ENCODE data around the gene CTSA. TPM values are rescaled to one million over a fixed set of nuclear protein-coding genes. Genes with fewer than 3 reads are reported as not detected.
"Not testable (repeated sequence)": the region's sequence is repeated elsewhere in the genome, so short reads cannot be mapped to it uniquely, and the experiment has no call there.

Gene CTSA
- total and polyA plus RNA-seq, 2 experiments from 2014 or later, result 176 to 321 TPM

- no peak overlapping the region for H2AFZ ChIP-seq
- no peaks in the 10 kb centered on the region for H3K9me2 ChIP-seq (ENCODE audit: insufficient read depth)
- no peaks in the 10 kb centered on the region for H3K9me3 ChIP-seq (ENCODE audit: low read depth)
- H3K4me3 ChIP-seq, result peak overlapping the region; percentile 19; the same call in 1 of the 2 replicates
- 0 out of 2 replicates have a peak, but pooled peaks cover 3% of the 10 kb centered on the region for H3K79me2 ChIP-seq (ENCODE audit: insufficient read depth)
- in situ Hi-C loops (cut with MboI), result no loop called here
- H3K9ac ChIP-seq, result peak overlapping the region; percentile 49
- no peaks in the 10 kb centered on the region for H3K27me3 ChIP-seq (replicated peaks; ENCODE audit: insufficient read depth)
- TF ChIP-seq EZH2phosphoT487 (IDR thresholded peaks at IDR 0.05; ENCODE audit: insufficient read depth, low read depth), result no peak
- TF ChIP-seq EZH2 (IDR thresholded peaks at IDR 0.05; ENCODE audit: insufficient read depth, poor library complexity, severe bottlenecking), result no peak
- H3K4me2 ChIP-seq (ENCODE audit: unreplicated experiment), result peak overlapping the region; percentile 62
- peak; percentile 82 for DNase-seq
- peaks cover 15% of the 10 kb centered on the region for H3K4me1 ChIP-seq (ENCODE audit: insufficient read depth)
- no peaks in the 10 kb centered on the region for H3K36me3 ChIP-seq (ENCODE audit: low read depth)
- H4K20me1 ChIP-seq (ENCODE audit: insufficient read depth), result no peaks in the 10 kb centered on the region
- H3K27ac ChIP-seq, result peak overlapping the region; percentile 75
- peaks cover 14% of the 10 kb centered on the region; the same call in 1 of the 2 replicates for H3F3A ChIP-seq (ENCODE audit: insufficient read depth)
These were observed 23.3 kb upstream of the CTSA start for GRCh38 chr20:45867819-45868176.

- Histone ChIP-seq H3F3A (ENCODE audit: insufficient read depth) (peaks cover 7% of the 10 kb centered on the region; the same call in 1 of the 2 replicates), H2AFZ (no peak overlapping the region), H3K27ac (no peak overlapping the region), H4K20me1 (ENCODE audit: insufficient read depth) (no peaks in the 10 kb centered on the region), H3K27me3 (replicated peaks; ENCODE audit: insufficient read depth) (no peaks in the 10 kb centered on the region), H3K9ac (no peak overlapping the region), H3K9me2 (ENCODE audit: insufficient read depth) (no peaks in the 10 kb centered on the region), H3K4me1 (ENCODE audit: insufficient read depth) (peaks cover 9% of the 10 kb centered on the region), H3K4me2 (ENCODE audit: unreplicated experiment) (no peak overlapping the region), H3K79me2 (ENCODE audit: insufficient read depth) (0 out of 2 replicates have a peak, but pooled peaks cover 3% of the 10 kb centered on the region), H3K9me3 (ENCODE audit: low read depth) (no peaks in the 10 kb centered on the region), H3K36me3 (ENCODE audit: low read depth) (no peaks in the 10 kb centered on the region), H3K4me3 (no peak overlapping the region)
- in situ Hi-C loops (cut with MboI), result no loop called here
- no peak for DNase-seq
- TF ChIP-seq EZH2 (IDR thresholded peaks at IDR 0.05; ENCODE audit: insufficient read depth, poor library complexity, severe bottlenecking) (no peak), EZH2phosphoT487 (IDR thresholded peaks at IDR 0.05; ENCODE audit: insufficient read depth, low read depth) (no peak)
- WGBS, 2 experiments (ENCODE audit: low coverage in 1 of 2, low lambda C conversion rate in 2 of 2, missing lambda C conversion rate in 2 of 2), result 84 to 92% methylated on average over 4 of the region's 4 CpGs
These were observed 18.5 kb upstream of the CTSA start for GRCh38 chr20:45872626-45873025.

GRCh38 chr20:45873409-45874103 lies 17.6 kb upstream of the CTSA start:
- H2AFZ ChIP-seq, result no peak overlapping the region
- H3F3A ChIP-seq (ENCODE audit: insufficient read depth), result peaks cover under 1% of the 10 kb centered on the region; the same call in 1 of the 2 replicates
- H3K27me3 ChIP-seq (replicated peaks; ENCODE audit: insufficient read depth), result no peaks in the 10 kb centered on the region
- H3K9me3 ChIP-seq (ENCODE audit: low read depth), result no peaks in the 10 kb centered on the region
- H4K20me1 ChIP-seq (ENCODE audit: insufficient read depth), result no peaks in the 10 kb centered on the region
- H3K36me3 ChIP-seq (ENCODE audit: low read depth), result no peaks in the 10 kb centered on the region
- TF ChIP-seq EZH2phosphoT487 (IDR thresholded peaks at IDR 0.05; ENCODE audit: insufficient read depth, low read depth), result no peak
- peak; percentile 23 for DNase-seq
- no peak overlapping the region for H3K4me3 ChIP-seq
- H3K27ac ChIP-seq, result no peak overlapping the region
- no peaks in the 10 kb centered on the region for H3K9me2 ChIP-seq (ENCODE audit: insufficient read depth)
- H3K4me2 ChIP-seq (ENCODE audit: unreplicated experiment), result no peak overlapping the region
- 95 to 97% methylated on average over 1 of the region's 1 CpG for WGBS, 2 experiments (ENCODE audit: low coverage in 1 of 2, low lambda C conversion rate in 2 of 2, missing lambda C conversion rate in 2 of 2)
- H3K4me1 ChIP-seq (ENCODE audit: insufficient read depth), result peaks cover 5% of the 10 kb centered on the region; the same call in 1 of the 2 replicates
- H3K79me2 ChIP-seq (ENCODE audit: insufficient read depth), result 0 out of 2 replicates have a peak, but pooled peaks cover 3% of the 10 kb centered on the region
- no peak overlapping the region for H3K9ac ChIP-seq
- in situ Hi-C loops (cut with MboI), result no loop called here

- H3K27ac ChIP-seq; H3K4me1 ChIP-seq (ENCODE audit: insufficient read depth); H3K4me2 ChIP-seq (ENCODE audit: unreplicated experiment); H3K4me3 ChIP-seq; H3K79me2 ChIP-seq (ENCODE audit: insufficient read depth); H3F3A ChIP-seq (ENCODE audit: insufficient read depth); H3K9ac ChIP-seq; H4K20me1 ChIP-seq (ENCODE audit: insufficient read depth); H3K9me2 ChIP-seq (ENCODE audit: insufficient read depth); in situ Hi-C loops (cut with MboI); H2AFZ ChIP-seq; DNase-seq; H3K9me3 ChIP-seq (ENCODE audit: low read depth); H3K36me3 ChIP-seq (ENCODE audit: low read depth); H3K27me3 ChIP-seq (replicated peaks; ENCODE audit: insufficient read depth): not testable (repeated sequence)
- 96 to 97% methylated on average over 9 to 10 of the region's 10 CpGs for WGBS, 2 experiments (ENCODE audit: low coverage in 1 of 2, low lambda C conversion rate in 2 of 2, missing lambda C conversion rate in 2 of 2)
These were observed 17.0 kb upstream of the CTSA start for GRCh38 chr20:45874104-45874481.

GRCh38 chr20:45874576-45874975 lies 16.6 kb upstream of the CTSA start:
- no peak for DNase-seq
- Histone ChIP-seq H3K9me3 (ENCODE audit: low read depth) (no peaks in the 10 kb centered on the region), H3K9me2 (ENCODE audit: insufficient read depth) (no peaks in the 10 kb centered on the region), H3K27me3 (replicated peaks; ENCODE audit: insufficient read depth) (no peaks in the 10 kb centered on the region), H3K4me3 (no peak overlapping the region), H2AFZ (no peak overlapping the region), H3K27ac (no peak overlapping the region), H4K20me1 (ENCODE audit: insufficient read depth) (no peaks in the 10 kb centered on the region), H3K4me1 (ENCODE audit: insufficient read depth) (peaks cover 8% of the 10 kb centered on the region; the same call in 1 of the 2 replicates), H3F3A (ENCODE audit: insufficient read depth) (peaks cover 5% of the 10 kb centered on the region; the same call in 1 of the 2 replicates), H3K36me3 (ENCODE audit: low read depth) (no peaks in the 10 kb centered on the region), H3K79me2 (ENCODE audit: insufficient read depth) (0 out of 2 replicates have a peak, but pooled peaks cover 3% of the 10 kb centered on the region), H3K9ac (no peak overlapping the region), H3K4me2 (ENCODE audit: unreplicated experiment) (no peak overlapping the region)
- in situ Hi-C loops (cut with MboI), result no loop called here
- TF ChIP-seq EZH2 (IDR thresholded peaks at IDR 0.05; ENCODE audit: insufficient read depth, poor library complexity, severe bottlenecking), result no peak
- TF ChIP-seq EZH2phosphoT487 (IDR thresholded peaks at IDR 0.05; ENCODE audit: insufficient read depth, low read depth), result no peak
- WGBS, 2 experiments (ENCODE audit: low coverage in 1 of 2, low lambda C conversion rate in 2 of 2, missing lambda C conversion rate in 2 of 2), result 86 to 87% methylated on average over 4 of the region's 4 CpGs

Data from GM23248 (cell line).